SW480 (cell line): ENCODE results near the gene HNRNPAB.

Experiments
- DNase-seq: peaks from one replicate; pipeline ENCODE4 v3.0.0-alpha.2; 2016; ENCODE audit warnings: low spot score

HNRNPAB gene

DNA sequence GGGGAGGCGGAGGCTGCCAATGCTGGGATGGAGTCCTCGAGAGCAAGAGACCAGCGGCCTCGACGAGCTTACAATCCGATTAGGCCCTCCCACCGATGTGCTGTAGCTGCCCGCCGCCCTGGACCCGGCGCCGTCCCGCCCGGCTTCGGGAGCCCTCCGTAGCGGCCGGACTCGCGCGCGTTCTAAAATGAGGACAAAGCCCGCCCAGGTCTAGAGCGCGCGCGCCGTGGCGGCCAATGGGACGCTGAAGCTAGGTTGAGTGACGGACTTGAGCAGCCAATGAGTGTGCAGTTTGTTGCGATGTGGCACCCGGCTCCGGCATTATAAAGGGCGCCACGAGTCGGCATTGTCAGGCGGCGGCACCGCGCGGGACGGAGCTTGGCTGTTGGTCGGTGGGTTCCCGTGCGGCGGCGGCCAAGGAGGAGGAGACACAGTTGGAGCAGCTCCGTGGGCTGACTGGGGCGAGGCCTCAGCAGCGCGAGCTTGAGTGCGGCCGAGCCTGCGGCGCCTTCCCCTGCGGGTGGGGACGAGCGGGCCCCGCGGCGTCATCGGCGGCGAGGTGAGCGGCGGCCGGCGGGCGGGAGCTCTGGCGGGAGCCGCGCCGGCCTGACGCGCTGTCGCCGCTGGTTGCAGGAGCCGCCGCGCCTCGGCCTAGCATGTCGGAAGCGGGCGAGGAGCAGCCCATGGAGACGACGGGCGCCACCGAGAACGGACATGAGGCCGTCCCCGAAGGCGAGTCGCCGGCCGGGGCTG, at the start of gene HNRNPAB:
TSS of gene HNRNPAB (plus strand) at position 352 of the 753 bp plus-strand sequence. CDS start at position 657, 305 bp downstream.
- DNase-seq = peak; percentile 94

DNA sequence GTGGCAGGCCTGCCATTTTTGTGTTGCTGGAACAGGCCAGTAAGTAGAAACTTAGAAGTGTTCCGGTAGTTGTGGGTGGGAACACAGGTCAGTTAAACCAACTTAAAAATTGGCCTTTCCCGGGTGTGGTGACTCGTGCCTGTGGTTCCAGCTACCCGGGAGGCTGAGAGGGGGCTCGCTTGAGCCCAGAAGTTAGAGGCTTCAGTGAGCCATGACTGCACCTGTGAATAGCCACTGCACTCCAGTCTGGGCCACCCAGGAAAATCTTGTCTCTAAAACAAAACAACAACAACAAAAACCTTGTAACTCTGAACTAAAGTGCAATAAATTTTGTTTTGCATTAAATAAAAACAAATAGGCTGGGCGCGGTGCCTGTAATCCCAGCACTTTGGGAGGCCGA, 49.3 kb upstream of the HNRNPAB start:
- no peak for DNase-seq

DNA sequence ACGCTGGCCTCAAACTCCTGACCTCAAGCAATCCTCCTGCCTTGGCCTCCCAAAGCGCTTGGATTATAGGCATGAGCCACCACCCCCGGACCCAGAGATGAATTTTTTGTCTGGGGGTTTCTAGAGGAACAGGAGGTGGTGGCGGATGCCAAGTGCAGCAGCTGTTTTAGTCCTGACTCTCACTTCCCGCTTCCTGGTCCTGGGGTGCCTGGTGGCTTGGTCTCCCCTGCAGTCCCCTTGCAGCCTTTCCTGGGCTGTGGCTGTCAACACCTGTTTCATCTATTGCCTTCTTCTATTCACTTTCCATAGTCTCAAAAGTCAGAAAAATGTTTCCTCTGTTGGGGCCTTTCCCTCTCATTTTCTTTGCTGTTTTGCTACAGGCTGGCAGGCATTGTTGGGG, 44.2 kb upstream of the HNRNPAB start:
- DNase-seq = no peak

DNA sequence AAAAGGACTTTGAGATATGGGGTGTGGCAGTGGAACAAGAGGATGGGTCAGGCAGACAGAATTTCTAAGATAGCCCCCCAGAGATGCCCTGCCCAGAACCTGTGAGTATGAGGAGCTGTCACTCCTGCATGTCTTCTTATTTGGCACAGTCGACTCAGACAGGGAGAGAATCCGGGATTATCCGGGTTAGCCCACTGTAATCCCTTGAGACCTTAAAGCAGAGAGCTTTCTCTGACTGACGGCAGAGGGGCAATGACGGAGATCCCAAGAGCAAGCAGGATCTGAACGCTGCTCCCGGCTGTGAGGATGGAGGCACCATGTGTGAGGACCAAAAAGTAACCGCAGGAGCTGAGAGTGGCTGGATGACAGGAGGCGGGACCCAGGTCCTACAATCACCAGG, 41.9 kb upstream of the HNRNPAB start:
- no peak for DNase-seq

DNA sequence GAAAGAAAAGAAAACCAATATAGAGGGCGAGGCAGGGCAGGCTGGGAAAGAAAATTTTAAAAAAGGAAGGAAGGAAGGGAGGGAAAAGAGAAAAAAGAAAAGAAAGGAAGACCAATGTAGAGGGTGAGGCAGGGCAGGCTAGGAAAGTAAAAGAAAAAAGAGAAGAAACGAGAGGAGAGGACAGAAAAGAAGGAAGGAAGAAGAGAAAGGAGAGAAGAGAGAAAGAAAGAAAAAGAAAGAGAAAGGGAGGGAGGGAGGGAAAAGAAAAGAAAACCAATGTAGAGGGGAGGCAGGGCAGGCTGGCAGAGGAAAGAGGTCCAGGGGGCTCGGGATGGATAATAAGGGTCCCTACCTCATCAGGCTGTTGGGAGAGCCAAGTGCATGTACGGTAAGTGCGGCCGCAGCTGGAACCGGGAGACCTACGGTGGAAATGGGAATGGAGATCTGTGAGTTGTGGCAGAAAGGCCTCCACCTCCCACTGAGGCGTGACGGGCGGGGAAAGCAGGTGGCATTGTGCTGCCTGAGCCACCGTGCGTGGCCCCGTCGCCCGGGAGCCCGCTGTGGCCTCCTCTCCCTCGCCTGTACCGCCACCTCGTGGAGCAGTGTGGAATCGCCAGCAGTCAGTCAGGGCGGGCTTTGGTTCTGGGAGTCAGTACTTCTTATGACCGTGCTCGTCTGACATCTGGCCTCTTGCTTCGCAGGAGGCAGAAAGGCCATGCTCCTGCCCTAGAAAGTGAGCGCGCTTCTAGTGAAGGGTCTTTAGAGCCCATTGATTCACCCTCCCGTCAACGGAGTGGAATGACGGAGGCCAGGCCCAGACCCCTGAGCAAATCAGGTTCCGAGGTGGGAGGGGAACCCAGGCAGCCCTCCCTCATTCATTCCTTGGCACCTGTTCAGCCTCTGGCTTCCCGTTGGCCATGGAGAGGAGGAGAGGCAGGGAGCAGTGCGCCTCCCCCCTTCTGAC, 40.3 kb upstream of the HNRNPAB start:
- DNase-seq = peak; percentile 80

DNA sequence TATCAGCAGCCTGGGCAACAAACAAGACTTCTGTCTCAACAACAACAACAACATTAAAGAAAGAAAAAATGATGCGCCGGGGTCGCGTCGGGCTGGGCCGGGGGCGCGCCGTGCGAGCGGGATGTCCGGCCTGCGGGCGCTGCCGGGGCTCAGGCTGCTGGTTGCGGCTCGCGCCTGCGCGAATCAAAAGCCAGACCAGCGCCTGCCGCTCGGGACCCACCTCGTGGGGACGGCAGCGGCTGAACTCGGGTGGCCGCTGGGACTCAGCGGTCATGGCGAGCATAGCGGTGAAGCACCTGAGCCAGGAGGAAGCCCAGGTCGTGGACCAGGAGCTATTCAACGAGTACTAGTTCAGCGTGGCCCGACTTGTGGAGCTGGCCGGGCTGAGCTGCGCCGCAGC, 38.8 kb upstream of the HNRNPAB start:
- DNase-seq = no peak

DNA sequence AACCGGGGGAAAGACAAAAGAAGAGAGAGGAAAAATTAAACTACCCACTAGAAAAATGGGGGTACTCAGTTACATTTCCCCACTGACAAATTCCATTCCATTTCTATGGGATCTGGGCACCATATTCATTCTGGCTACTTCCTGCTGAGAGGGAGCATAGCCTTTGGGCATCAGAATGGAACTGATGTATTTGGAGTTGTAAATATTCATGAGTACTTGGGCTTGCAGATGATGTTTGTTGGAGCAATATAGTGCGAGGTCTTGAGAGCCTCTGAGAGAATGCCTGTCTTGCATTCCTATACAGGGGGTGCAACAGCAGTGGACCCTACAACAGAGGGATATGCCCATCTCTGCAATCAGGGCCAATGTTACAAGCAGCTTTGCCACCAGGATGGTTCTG, 33.9 kb upstream of the HNRNPAB start:
- no peak for DNase-seq

DNA sequence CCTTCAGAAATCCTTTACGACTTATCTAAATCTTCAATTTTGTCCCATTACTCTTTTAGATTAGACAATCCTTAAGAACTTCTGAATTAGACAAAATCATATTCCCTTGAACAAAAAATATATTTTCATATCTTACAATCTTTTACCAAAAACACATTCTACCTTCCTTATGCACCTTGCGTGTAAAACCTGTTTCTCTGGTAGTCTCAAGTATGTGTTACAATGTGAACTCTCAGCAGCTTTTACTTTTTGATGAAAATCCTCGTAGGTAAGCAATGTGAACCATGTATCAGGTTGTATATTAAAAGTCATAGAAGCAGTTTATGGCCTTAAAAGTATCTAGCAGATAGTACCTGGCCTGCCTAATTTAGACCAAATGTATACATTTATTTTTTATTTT, 29.9 kb upstream of the HNRNPAB start:
- no peak for DNase-seq

DNA sequence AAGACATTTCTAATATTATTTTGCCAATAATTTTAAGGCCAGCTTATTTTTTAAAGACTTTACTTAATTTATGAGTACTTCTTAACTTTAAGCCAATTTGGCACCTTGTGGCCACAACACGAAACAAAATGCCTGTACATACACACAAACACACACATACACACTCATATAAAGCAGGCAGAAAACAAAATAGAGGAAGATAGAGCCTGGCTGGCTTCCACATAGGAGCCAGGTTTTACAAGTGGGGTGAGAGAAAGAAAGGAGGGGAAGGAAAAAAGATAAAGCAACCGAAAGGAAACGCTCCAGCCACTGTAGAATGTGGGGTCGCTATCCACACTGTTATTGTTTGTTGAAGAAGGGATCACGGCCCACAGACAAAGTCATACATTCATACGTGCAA, 27.5 kb upstream of the HNRNPAB start:
- no peak for DNase-seq

DNA sequence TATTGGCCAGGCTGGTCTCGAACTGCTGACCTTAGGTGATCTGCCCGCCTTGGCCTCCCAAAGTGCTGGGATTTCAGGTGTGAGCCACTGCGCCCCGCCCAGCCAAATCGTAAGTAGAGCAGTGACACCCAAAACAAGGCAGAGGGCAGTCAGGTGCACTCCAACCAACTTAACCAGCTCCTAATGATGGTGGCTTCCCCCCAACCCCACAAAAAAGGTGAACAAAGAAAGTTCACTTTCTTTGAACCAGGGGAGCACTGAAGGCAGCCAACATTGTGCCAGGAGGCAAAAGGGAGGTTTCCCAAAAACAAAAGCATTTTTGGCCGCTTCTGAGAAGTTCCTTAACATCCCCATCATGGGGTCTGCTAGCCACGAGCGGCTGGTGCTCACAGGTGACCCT, 26.8 kb upstream of the HNRNPAB start:
- no peak for DNase-seq

DNA sequence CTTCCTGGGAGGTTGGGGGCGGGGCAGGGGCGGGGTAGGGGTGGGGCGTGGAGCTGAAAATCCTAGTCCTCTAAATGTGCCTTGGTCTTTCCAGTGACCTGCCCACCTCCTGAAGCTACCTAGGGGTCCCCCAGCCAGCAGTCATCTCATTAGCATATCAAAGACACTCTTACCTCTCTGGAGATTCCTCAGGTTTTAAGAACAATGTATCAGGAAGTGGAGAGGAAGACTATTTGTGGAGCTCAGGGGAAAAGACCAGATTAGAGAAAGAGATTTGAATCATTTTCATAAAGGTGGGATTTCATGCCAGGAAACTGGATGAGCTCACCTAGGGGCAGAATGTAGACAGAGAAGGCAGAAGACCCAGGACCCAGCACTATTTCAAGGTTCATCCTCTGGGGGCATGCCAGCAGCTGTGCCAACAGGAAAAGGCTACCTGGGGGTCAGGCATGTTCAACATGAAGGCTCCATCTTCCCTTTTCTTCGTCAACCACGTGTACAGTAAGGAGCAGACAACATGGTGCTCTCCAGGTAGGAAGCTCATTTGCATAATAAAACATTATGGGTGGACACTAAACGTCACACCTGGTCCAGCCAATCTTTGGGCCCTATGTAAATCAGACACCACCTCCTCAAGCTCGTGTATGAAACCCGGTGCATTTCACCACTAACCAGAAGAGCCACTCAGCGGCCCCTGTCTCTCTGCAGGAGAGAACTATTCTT, 24.0 kb upstream of the HNRNPAB start:
- no peak for DNase-seq

DNA sequence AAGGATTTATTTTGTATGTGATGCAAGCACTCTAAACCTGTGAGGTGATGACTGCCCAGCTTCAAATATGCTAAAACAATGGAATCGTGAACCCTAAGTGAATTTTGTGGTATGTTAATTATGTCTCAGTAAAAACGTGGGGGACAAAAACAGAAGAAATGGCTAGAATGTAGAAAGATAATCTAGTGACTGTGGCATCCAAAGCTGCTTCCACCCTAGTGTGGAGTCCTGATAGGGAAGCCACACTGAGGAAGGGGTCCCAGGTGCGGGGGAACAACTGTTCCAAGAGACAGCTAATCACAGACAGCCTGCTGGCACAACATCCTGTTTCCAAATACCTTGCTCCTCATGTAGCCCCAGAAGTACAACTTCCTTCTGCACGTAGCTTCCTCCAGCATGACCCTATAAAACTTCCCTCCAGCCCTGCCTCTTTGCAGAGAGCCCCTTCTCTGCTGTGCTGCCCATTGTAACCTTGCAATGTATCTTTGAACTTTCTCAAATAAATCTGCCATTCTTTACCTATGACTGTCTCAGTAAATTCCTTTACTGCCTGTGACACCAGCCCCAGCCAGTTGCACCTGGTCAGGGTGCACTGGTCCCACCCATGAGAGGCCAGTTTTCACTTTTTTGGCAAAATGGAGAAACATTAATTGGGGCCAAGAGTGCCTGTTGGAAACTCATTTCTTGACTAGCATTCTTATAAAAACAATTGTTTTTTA, 22.0 kb upstream of the HNRNPAB start:
- no peak for DNase-seq

DNA sequence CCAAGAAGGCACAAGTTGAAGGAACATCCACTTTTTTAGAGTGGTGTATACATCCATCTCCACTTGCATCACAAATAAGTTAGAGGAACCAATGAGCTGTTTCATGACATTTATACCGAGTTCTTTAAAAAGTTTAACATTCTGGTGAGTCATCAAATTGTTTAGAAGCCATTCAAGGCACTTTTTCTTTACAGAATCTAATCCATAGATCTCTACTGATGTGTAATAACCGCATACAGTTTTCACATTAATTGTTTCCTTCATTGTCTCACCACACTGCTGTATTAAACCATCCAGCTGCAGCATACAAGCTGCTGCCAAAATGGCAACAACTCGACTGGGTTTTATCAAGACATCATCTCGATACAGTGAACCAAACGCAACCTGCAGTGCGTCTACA, 17.9 kb upstream of the HNRNPAB start:
- no peak for DNase-seq

DNA sequence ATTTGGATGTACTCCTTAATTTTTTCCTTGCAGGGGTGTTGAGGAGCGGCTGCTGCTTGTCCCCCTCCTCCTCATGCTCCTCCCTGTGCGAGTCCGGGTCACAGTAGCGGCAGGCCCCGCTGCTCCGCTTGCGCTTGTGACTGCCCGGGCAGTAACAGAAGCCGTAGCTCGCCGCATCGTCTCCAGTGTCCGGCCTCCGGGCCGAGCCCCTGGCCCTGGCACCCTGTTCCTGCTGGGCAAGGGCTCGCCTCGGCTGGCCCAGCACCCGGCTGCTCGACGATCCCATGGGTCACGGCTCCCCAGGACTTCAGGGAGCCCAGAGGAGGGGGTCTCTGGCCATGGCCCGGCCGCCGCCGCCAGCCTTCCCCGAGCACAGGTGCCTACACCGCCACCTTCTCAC, 17.3 kb upstream of the HNRNPAB start, which contains the start of gene GMCL2:
TSS of gene GMCL2 (minus strand) at position 358 of the 400 bp plus-strand sequence. CDS start at position 286, 72 bp downstream.
- no peak for DNase-seq

DNA sequence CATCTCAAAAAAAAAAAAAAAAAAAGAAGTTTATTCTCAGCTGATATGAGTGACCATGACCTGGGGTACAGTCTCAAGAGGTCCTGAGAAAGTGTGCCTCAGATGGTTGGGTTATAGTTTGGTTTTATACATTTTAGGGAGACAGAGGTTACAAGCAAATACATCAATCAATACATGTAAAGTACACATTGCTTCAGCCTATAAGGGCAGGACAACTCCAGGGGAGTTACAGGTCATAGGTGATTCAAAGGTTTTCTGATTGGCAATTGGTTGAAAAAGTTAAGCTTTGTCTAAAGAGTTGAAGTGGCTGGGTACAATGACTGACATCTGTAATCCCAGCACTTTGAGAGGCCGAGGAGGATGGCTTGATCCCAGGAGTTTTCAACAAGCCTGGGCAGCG, 14.9 kb upstream of the HNRNPAB start:
- DNase-seq = no peak

DNA sequence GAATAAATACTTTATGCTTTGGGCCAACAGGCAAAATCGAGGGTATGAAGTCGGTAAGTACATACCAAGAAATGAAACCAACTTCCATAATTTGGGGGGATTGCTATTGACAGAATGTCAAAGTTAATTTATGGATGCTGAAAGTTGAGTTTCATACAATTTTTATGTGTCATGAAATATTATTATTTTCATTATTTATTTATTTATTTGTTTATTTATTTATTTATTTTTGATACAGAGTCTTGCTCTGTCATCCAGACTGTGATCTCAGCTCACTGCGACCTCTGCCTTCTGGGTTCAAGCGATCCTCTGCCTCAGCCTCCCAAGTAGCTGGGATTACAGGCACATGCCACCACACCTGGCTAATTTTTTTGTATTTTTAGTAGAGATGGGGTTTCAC, 12.7 kb upstream of the HNRNPAB start:
- no peak for DNase-seq

DNA sequence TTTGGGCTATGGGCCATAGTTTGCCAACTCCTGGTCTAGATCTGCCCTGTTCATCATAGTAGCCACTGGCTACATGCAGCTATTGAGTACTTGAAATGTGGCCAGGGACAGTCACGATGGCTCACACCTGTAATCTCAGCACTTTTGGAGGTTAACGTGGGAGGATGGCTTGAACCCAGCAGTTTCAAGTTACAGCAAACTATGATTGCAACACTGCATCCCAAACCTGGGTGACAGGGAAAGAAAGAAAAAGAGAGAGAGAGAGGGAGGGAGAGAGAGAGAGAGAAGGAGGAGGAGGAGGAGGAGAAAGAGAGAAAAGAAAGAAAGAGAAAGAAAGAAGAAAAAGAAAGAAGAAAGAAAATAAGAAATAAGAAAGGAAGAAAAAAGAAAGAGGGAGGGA, 12.1 kb upstream of the HNRNPAB start:
- DNase-seq = no peak

DNA sequence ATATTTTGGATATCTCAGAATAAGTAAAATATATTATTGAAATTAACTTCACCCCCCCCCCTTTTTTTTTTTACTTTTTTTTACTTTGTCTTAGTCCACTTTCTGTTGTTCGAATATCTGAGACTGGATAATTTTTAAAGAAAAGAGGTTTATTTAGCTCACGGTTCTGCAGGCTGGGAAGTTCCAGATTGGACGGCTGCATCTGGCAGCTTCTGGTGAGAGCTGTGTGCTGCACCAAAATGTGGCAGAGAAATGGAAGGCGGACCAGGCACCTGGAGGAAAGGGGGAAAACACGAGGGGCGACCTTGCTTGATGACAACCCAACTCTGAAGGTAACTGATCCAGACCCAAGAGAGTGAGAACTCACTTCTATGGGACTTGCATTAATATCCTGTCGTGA, 11.5 kb upstream of the HNRNPAB start:
- no peak for DNase-seq

DNA sequence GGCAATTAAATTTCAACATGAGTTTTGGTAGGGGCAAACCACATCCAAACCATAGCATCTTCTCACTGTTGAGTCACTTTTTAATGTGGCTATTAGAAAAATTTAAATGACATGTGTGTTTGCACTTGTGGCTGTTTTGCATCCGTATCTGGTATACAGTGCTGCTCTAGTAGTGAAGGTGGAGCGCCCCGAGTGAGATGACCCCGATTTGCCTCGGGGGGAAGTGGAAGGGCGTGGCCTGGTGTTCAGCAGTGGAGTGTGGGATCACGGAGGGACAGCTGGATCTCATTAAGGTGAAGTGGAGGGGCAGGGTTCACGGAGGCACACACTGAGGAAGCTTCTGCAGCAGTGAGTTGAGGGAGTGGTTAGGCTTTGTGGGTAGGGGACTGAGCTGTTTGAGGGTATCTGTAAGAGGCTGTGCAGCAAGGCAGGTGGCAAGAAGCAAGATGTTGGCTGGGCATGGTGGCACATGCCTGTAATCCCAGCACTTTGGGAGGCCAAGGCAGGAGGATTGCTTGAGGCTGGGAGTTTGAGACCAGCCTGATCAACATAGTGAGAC, 11.0 kb upstream of the HNRNPAB start:
- DNase-seq = no peak

DNA sequence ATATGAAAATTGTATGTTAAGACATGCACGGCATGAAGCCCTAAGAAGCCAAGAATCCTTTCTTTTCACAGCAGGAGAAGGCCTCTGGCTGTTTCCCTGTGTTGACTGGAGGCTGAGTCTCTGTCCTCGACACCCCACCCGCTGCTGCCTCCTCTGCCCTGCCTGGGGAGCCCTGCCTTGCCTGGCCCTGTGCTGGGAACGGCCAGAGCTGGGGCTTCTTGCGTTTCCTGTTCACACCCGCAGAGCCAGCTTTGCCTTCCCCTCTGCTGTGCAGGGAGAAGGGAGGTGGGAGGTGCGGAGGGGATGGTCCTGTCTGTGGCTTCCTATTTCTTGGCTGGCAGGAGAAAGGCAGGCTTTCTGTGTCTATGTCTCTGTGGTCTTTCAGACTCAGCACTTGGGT, 10.3 kb upstream of the HNRNPAB start:
- no peak for DNase-seq

DNA sequence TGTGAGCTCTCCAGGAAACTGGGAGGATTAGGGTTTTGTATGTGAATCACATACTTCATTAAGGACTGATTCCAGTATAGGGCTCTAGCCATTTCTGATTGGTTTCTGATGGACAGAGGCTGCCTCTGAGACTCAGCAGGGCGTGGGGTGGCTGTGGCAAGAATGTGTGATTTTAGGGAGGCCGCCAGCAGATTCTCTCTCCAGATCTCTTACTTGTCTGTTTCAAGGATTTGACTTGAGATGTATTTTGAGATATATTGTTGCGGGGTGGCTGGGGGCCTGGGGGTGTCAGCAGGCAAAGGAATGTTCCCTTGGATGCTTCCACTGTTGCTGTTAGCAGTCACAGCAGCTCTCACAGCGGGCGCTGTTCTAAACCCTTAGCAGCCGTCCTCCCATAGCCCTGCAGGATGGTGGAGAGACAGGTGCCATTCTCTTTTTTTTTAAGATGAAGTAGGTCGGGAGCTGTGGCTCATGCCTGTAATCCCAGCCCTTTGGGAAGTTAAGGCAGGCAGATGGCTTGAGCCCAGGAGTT, 8.0 kb upstream of the HNRNPAB start:
- no peak for DNase-seq
